ENCODE measurements around the gene NCS1. TPM values are rescaled to one million over a fixed set of nuclear protein-coding genes. Genes with fewer than 3 reads are reported as not detected.

Gene NCS1
- total and polyA plus RNA-seq, 9 of the 15 experiments (the other 6 are each of a cell fraction or from before 2014, with no cell fraction given): 0.28 to 27.0 (median 9.6) TPM

DNA sequence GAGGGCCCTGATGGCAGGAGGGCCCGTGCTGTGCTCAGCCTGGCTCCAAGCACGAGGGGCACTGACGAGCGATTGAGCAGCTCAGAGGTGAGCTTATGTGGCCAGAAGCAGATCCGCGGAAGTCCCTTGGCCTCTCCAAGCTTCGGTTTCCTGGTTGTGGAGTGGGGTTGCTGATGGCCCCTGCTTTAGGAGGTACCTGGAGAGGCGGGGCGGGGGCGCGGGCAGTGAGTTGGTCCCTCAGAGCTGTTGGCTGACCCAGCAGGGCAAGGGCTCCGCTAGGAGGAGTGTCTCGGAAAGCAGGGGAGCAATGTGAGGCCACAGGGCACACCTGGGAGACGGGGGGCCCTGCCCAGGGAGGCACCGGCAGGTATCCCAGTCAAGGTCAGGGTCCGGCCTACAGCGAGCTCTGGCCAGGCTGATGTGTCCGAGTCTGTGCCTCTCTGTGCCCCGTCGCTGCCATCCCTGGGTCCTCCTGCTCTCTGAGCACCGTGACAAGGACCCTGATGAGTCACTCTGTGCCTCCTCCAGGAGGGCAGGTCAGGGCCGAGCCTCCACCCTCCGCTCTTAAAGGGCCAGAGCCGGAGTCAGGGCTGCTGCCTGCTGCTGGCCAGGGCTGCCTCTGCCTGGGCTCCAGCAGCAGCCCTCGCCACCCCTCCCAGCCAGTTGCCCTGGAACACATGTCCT is 14.8 kb downstream of the NCS1 start (continued):
- TF ChIP-seq SOX6 (IDR thresholded peaks at IDR 0.05): no peak
- TF ChIP-seq ZBTB1 (CRISPR knock-in tag; IDR thresholded peaks at IDR 0.05; ENCODE audit: borderline replicate concordance, low read depth): no peak
- TF ChIP-seq ZNF644 (tag; IDR thresholded peaks at IDR 0.05; ENCODE audit: low read depth): no peak
- TF ChIP-seq, protein P1, sequence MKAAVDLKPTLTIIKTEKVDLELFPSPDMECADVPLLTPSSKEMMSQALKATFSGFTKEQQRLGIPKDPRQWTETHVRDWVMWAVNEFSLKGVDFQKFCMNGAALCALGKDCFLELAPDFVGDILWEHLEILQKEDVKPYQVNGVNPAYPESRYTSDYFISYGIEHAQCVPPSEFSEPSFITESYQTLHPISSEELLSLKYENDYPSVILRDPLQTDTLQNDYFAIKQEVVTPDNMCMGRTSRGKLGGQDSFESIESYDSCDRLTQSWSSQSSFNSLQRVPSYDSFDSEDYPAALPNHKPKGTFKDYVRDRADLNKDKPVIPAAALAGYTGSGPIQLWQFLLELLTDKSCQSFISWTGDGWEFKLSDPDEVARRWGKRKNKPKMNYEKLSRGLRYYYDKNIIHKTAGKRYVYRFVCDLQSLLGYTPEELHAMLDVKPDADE (conservative IDR thresholded peaks at IDR 0.05; ENCODE audit: control insufficient read depth, low read depth, low read length): no peak
- no peak for TF ChIP-seq PHB2 (IDR thresholded peaks at IDR 0.05; ENCODE audit: low read depth)
- no peak for TF ChIP-seq ZC3H4 (CRISPR knock-in tag; IDR thresholded peaks at IDR 0.05; ENCODE audit: borderline replicate concordance)
- TF ChIP-seq, protein P2, sequence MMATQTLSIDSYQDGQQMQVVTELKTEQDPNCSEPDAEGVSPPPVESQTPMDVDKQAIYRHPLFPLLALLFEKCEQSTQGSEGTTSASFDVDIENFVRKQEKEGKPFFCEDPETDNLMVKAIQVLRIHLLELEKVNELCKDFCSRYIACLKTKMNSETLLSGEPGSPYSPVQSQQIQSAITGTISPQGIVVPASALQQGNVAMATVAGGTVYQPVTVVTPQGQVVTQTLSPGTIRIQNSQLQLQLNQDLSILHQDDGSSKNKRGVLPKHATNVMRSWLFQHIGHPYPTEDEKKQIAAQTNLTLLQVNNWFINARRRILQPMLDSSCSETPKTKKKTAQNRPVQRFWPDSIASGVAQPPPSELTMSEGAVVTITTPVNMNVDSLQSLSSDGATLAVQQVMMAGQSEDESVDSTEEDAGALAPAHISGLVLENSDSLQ (IDR thresholded peaks at IDR 0.05): 0 out of 2 replicates have a peak, but pooled peaks have one; percentile 29
- TF ChIP-seq PCBP1 (IDR thresholded peaks at IDR 0.05; ENCODE audit: low read depth, low read length, poor library complexity, severe bottlenecking): no peak
- TF ChIP-seq GABPA (tag; conservative IDR thresholded peaks at IDR 0.05; ENCODE audit: low read depth): no peak
- no peak for TF ChIP-seq ZNF197 (CRISPR knock-in tag; IDR thresholded peaks at IDR 0.05; ENCODE audit: low read depth)
- TF ChIP-seq, protein P3, sequence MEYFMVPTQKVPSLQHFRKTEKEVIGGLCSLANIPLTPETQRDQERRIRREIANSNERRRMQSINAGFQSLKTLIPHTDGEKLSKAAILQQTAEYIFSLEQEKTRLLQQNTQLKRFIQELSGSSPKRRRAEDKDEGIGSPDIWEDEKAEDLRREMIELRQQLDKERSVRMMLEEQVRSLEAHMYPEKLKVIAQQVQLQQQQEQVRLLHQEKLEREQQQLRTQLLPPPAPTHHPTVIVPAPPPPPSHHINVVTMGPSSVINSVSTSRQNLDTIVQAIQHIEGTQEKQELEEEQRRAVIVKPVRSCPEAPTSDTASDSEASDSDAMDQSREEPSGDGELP (CRISPR knock-in tag; IDR thresholded peaks at IDR 0.05; ENCODE audit: borderline replicate concordance): no peak
- TF ChIP-seq, protein P4, sequence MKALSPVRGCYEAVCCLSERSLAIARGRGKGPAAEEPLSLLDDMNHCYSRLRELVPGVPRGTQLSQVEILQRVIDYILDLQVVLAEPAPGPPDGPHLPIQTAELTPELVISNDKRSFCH (CRISPR knock-in tag; IDR thresholded peaks at IDR 0.05): no peak
- TF ChIP-seq, protein P4 (tag; IDR thresholded peaks at IDR 0.05): no peak
- no peak for TF ChIP-seq TCFL5 (CRISPR knock-in tag; conservative IDR thresholded peaks at IDR 0.05)
- TF ChIP-seq BCL6 (CRISPR knock-in tag; IDR thresholded peaks at IDR 0.05): no peak
- TF ChIP-seq SP2 (IDR thresholded peaks at IDR 0.05; ENCODE audit: extremely low read depth, low read depth, low read length, poor library complexity, severe bottlenecking): no peak
- no peak for TF ChIP-seq CHCHD3 (CRISPR knock-in tag; IDR thresholded peaks at IDR 0.05)
- TF ChIP-seq, protein P5, sequence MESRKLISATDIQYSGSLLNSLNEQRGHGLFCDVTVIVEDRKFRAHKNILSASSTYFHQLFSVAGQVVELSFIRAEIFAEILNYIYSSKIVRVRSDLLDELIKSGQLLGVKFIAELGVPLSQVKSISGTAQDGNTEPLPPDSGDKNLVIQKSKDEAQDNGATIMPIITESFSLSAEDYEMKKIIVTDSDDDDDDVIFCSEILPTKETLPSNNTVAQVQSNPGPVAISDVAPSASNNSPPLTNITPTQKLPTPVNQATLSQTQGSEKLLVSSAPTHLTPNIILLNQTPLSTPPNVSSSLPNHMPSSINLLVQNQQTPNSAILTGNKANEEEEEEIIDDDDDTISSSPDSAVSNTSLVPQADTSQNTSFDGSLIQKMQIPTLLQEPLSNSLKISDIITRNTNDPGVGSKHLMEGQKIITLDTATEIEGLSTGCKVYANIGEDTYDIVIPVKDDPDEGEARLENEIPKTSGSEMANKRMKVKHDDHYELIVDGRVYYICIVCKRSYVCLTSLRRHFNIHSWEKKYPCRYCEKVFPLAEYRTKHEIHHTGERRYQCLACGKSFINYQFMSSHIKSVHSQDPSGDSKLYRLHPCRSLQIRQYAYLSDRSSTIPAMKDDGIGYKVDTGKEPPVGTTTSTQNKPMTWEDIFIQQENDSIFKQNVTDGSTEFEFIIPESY (CRISPR knock-in tag; IDR thresholded peaks at IDR 0.05): peak; percentile 27; the same call in 1 of the 2 replicates
- TF ChIP-seq ARID2 (IDR thresholded peaks at IDR 0.05): no peak

Data from K562 (cell line).